PFSK-1 (cell line): ENCODE results near the gene GRK4.

Source experiments
- FOXP2 ChIP-seq: optimal IDR thresholded peaks from 2 replicates; pipeline ENCODE3; 2011; ENCODE audit warnings: borderline replicate concordance, control low read depth, inconsistent platforms; ENCODE audit not compliant: insufficient read depth; ENCODE audit errors: extremely low read length, extremely low read depth
- REST ChIP-seq, 2 experiments: IDR thresholded peaks; 2 replicates each; pipeline versions ENCODE4 v1.6.1 to v1.8.0; 2011 to 2012; ENCODE audit warnings: low read depth in 2 of 2, low read length in 2 of 2, control low read depth in 1 of 2, inconsistent platforms in 1 of 2, mild to moderate bottlenecking in 1 of 2, moderate library complexity in 1 of 2; ENCODE audit not compliant: insufficient read depth in 1 of 2

GRCh38 chr4:3040452-3041191 lies 77.3 kb downstream of the GRK4 start:
- TF ChIP-seq FOXP2 (no peak), REST (IDR thresholded peaks at IDR 0.05; ENCODE audit: insufficient read depth in 1 of 2, low read depth in 2 of 2, low read length in 2 of 2) (no peak)
